Natural killer cell (primary cell): ENCODE measurements around the gene ACR. TPM values are rescaled to one million over a fixed set of nuclear protein-coding genes. Genes with fewer than 3 reads are reported as not detected.
"Not testable (repeated sequence)": the region's sequence is repeated elsewhere in the genome, so short reads cannot be mapped to it uniquely, and the experiment has no call there.

Experiments used
- ATAC-seq, 3 donors: fragments of 150-1000 bp in 2 of 3; fragments of 200-7000 bp in 1 of 3; cut with Tn5 transposase; 1 replicate in 1 of 3; 2 replicates in 2 of 3; pipeline ENCODE4 v1.10.0; 2021; ENCODE audit warnings: mild to moderate bottlenecking in 2 of 3, moderate library complexity in 2 of 3
- DNase-seq, 2 donors: peaks; one replicate each; pipeline versions ENCODE4 v3.0.0 to v3.0.0-alpha.2; 2013 to 2021; ENCODE audit warnings: mixed read lengths in 1 of 2
- H3K27ac ChIP-seq: one replicate; pipeline ENCODE4 v1.5.1; 2013; ENCODE audit warnings: mild to moderate bottlenecking, low read length
- H3K27me3 ChIP-seq: one replicate; pipeline ENCODE4 v1.6.1; 2013; ENCODE audit warnings: low read length; ENCODE audit not compliant: control insufficient read depth, insufficient read depth
- H3K36me3 ChIP-seq: one replicate; pipeline ENCODE4 v1.6.1; 2013; ENCODE audit warnings: low read length; ENCODE audit not compliant: control insufficient read depth, insufficient read depth
- H3K4me1 ChIP-seq: one replicate; pipeline ENCODE4 v1.6.1; 2013; ENCODE audit warnings: low read length; ENCODE audit not compliant: control insufficient read depth, insufficient read depth
- H3K4me3 ChIP-seq: one replicate; pipeline ENCODE4 v1.5.1; 2013; ENCODE audit warnings: low read length
- H3K9me3 ChIP-seq: one replicate; pipeline ENCODE4 v1.6.1; 2013; ENCODE audit warnings: low read length; ENCODE audit not compliant: control insufficient read depth, insufficient read depth
- H3K27ac Mint-ChIP-seq, 2 donors: one replicate each; pipeline ENCODE4 v1.8.0; 2022; ENCODE audit warnings: mild to moderate bottlenecking in 2 of 2, mixed read lengths in 2 of 2, moderate library complexity in 1 of 2
- H3K27me3 Mint-ChIP-seq, 2 donors: one replicate each; pipeline ENCODE4 v1.8.0; 2022; ENCODE audit warnings: low read depth in 2 of 2, mixed read lengths in 2 of 2
- H3K36me3 Mint-ChIP-seq: one replicate; pipeline ENCODE4 v1.8.0; 2022; ENCODE audit warnings: mixed read lengths
- H3K4me1 Mint-ChIP-seq, 2 donors: one replicate each; pipeline ENCODE4 v1.8.0; 2022; ENCODE audit warnings: mixed read lengths in 2 of 2
- H3K4me3 Mint-ChIP-seq: one replicate; pipeline ENCODE4 v1.8.0; 2022; ENCODE audit warnings: mild to moderate bottlenecking, moderate library complexity, mixed read lengths
- H3K9me3 Mint-ChIP-seq, 2 donors: one replicate each; pipeline ENCODE4 v1.8.0; 2022; ENCODE audit warnings: mixed read lengths in 2 of 2
- WGBS: methylation state at CpG from one replicate; pipeline ENCODE4 v1.1.7; 2013; ENCODE audit warnings: missing lambda C conversion rate; ENCODE audit not compliant: insufficient coverage; 5-methylcytosine and 5-hydroxymethylcytosine counted together
- intact Hi-C: fragments of 100-400 bp; cut with micrococcal nuclease; formaldehyde crosslinking; loops from one replicate; pipeline ENCODE4 v1.14.2; 2022
- total RNA-seq, 4 donors: library from RNA; stranded (reverse); fragments of 120-200 nt in 1 of 4; gene quantifications; one replicate each; pipeline versions ENCODE4 v1.2.3 to v1.2.4, GENCODE V29; 2013 to 2022
- TF ChIP-seq, protein P1 (sequence below): fragments of 200-600 bp; IDR thresholded peaks from one replicate; pipeline ENCODE4 v1.8.0; 2022; ENCODE audit warnings: antibody characterized with exemption

Gene ACR
- total RNA-seq, 3 donors from 2014 or later (not counting 1 experiment from before 2014, with no cell fraction given), result not detected

DNA sequence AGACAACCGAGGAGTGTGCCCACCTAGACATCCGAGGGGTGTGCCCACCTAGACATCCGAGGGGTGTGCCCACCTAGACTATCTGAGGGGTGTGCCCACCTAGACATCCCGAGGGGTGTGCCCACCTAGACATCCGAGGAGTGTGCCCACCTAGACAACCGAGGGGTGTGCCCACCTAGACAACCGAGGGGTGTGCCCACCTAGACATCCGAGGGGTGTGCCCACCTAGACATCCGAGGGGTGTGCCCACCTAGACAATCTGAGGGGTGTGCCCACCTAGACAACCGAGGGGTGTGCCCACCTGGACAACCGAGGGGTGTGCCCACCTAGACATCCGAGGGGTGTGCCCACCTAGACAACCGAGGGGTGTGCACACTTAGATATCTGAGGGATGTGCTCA lies 10.6 kb downstream of the ACR start:
- DNase-seq, H3K4me1 ChIP-seq, H3K4me3 Mint-ChIP-seq, H3K27me3 ChIP-seq, H3K4me3 ChIP-seq, H3K9me3 Mint-ChIP-seq, ATAC-seq, H3K36me3 ChIP-seq, H3K27ac Mint-ChIP-seq, H3K4me1 Mint-ChIP-seq, H3K36me3 Mint-ChIP-seq, H3K27ac ChIP-seq, H3K9me3 ChIP-seq, intact Hi-C loops: not testable (repeated sequence)
- peaks cover 0 to 13% of the 10 kb centered on the region in 2 donors for H3K27me3 Mint-ChIP-seq
- 91% methylated on average over 12 of the region's 13 CpGs for WGBS

DNA sequence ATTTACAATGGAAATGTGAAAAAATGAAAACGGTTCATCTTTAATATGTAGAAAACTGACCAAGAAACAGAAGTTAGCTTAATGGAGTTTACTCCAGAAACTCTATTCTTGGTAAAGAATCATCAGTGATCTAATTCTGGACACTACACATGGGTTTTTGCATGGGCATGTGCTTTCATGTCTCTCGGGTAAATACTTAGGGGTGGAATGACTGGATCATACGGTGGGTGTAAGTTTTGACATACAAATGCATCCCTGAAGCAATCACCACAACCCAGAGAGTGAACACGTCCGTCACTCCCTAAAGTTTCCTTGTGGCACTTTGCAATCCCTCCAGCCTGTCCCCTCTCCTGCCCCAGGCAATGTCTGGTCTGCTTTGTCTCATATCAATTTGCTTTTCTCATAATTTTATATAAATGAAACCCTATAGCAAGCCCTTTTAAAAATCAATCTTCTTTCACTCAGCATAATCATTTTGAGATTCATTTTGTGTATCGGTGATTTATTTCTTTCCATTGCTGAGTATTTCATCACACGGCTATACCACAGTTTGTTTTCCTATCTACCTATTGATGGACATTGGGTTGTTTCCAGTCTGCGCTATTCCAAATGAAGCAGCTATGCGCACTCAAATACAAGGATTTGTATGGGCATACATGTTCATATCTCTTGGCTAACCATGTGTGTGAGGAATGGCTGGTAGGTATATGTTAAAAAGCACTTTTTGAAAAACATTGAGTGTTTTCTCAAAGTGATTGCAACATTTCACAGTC lies 11.5 kb downstream of the ACR start:
- H3K4me1 Mint-ChIP-seq, H3K27ac ChIP-seq, H3K27ac Mint-ChIP-seq, intact Hi-C loops, H3K9me3 ChIP-seq, DNase-seq, H3K4me1 ChIP-seq, H3K4me3 Mint-ChIP-seq, H3K4me3 ChIP-seq, ATAC-seq, H3K36me3 Mint-ChIP-seq, H3K36me3 ChIP-seq, H3K9me3 Mint-ChIP-seq, H3K27me3 ChIP-seq: not testable (repeated sequence)
- WGBS, result 83% methylated on average over 6 of the region's 9 CpGs
- peaks cover under 1 to 20% of the 10 kb centered on the region in 2 donors for H3K27me3 Mint-ChIP-seq

DNA sequence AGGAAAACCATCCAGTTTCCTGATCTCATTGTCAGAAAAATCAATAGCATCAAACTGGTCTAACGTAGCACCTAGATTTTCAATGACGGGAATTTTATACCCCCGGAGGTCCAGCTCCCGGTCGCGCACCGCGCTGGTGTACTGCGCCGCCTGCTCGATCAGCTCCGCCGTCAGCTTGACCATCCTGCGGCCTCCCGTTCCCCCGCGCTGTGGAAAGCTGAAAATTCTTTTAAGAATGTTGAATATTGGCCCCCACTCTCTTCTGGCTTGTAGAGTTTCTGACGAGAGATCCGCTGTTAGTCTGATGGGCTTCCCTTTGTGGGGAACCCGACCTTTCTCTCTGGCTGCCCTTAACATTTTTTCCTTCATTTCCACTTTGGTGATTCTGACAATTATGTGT lies 17.2 kb downstream of the ACR start:
- Mint-ChIP-seq H3K4me3 (peak overlapping the region; percentile 53), H3K27me3 (peaks cover 2 to 26% of the 10 kb centered on the region in 2 donors)
- H3K4me1 Mint-ChIP-seq, H3K27me3 ChIP-seq, H3K27ac ChIP-seq, ATAC-seq, DNase-seq, intact Hi-C loops, H3K27ac Mint-ChIP-seq, H3K4me1 ChIP-seq, H3K36me3 ChIP-seq, H3K36me3 Mint-ChIP-seq, H3K9me3 ChIP-seq, H3K9me3 Mint-ChIP-seq, H3K4me3 ChIP-seq: not testable (repeated sequence)
- WGBS, result 96% methylated on average over 19 of the region's 20 CpGs

DNA sequence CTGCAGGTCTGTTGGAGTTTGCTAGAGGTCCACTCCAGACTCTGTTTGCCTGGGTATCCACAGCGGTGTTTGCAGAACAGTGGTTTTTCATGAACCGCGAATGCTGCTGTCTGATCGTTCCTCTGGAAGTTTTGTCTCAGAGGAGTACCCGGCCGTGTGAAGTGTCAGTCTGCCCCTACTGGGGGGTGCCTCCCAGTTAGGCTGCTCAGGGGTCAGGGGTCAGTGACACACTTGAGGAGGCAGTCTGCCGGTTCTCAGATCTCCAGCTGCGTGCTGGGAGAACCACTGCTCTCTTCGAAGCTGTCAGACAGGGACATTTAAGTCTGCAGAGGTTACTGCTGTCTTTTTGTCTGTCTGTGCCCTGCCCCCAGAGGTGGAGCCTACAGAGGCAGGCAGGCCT lies 18.4 kb downstream of the ACR start:
- H3K27me3 Mint-ChIP-seq, result peaks cover 2 to 19% of the 10 kb centered on the region in 2 donors
- DNase-seq, ATAC-seq, H3K9me3 ChIP-seq, H3K4me3 ChIP-seq, H3K4me1 Mint-ChIP-seq, H3K36me3 ChIP-seq, H3K27ac ChIP-seq, H3K36me3 Mint-ChIP-seq, H3K27ac Mint-ChIP-seq, intact Hi-C loops, H3K4me1 ChIP-seq, H3K9me3 Mint-ChIP-seq, H3K27me3 ChIP-seq: not testable (repeated sequence)
- WGBS, result 26% methylated on average over 6 of the region's 9 CpGs
- peak overlapping the region; percentile 97 for H3K4me3 Mint-ChIP-seq

DNA sequence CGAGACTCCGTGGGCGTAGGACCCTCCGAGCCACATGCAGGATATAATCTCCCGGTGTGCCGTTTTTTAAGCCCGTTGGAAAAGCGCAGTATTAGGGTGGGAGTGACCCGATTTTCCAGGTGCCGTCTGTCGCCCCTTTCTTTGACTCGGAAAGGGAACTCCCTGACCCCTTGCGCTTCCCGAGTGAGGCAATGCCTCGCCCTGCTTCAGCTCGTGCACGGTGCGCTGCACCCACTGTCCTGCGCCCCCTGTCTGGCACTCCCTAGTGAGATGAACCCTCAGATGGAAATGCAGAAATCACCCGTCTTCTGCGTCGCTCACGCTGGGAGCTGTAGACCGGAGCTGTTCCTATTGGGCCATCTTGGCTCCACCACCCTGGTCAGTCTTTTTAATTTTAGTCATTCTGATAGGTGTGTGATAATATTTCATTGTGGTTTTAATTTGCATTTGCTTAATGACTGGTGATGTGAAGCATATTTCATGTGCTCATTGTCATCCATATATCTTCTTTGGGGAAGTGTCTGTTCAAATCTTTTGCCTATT lies 19.0 kb downstream of the ACR start:
- H3K36me3 ChIP-seq, H3K36me3 Mint-ChIP-seq, H3K4me1 Mint-ChIP-seq, intact Hi-C loops, H3K9me3 Mint-ChIP-seq, H3K27me3 ChIP-seq, H3K9me3 ChIP-seq, H3K4me1 ChIP-seq: not testable (repeated sequence)
- peak overlapping the region; percentile 42 for H3K27ac ChIP-seq
- DNase-seq (peak; percentile 32 to 70), ATAC-seq (peak in 2 of 3 donors; percentile 26 to 29)
- peak overlapping the region; percentile 79 to 89 for H3K27ac Mint-ChIP-seq
- H3K27me3 Mint-ChIP-seq, result peaks cover 2 to 19% of the 10 kb centered on the region in 2 donors
- H3K4me3 Mint-ChIP-seq, result peak overlapping the region; percentile 97
- TF ChIP-seq, protein P1, sequence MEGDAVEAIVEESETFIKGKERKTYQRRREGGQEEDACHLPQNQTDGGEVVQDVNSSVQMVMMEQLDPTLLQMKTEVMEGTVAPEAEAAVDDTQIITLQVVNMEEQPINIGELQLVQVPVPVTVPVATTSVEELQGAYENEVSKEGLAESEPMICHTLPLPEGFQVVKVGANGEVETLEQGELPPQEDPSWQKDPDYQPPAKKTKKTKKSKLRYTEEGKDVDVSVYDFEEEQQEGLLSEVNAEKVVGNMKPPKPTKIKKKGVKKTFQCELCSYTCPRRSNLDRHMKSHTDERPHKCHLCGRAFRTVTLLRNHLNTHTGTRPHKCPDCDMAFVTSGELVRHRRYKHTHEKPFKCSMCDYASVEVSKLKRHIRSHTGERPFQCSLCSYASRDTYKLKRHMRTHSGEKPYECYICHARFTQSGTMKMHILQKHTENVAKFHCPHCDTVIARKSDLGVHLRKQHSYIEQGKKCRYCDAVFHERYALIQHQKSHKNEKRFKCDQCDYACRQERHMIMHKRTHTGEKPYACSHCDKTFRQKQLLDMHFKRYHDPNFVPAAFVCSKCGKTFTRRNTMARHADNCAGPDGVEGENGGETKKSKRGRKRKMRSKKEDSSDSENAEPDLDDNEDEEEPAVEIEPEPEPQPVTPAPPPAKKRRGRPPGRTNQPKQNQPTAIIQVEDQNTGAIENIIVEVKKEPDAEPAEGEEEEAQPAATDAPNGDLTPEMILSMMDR, result peak; percentile 57
- H3K4me3 ChIP-seq, result peak overlapping the region; percentile 49
- 16% methylated on average over 24 of the region's 24 CpGs for WGBS

DNA sequence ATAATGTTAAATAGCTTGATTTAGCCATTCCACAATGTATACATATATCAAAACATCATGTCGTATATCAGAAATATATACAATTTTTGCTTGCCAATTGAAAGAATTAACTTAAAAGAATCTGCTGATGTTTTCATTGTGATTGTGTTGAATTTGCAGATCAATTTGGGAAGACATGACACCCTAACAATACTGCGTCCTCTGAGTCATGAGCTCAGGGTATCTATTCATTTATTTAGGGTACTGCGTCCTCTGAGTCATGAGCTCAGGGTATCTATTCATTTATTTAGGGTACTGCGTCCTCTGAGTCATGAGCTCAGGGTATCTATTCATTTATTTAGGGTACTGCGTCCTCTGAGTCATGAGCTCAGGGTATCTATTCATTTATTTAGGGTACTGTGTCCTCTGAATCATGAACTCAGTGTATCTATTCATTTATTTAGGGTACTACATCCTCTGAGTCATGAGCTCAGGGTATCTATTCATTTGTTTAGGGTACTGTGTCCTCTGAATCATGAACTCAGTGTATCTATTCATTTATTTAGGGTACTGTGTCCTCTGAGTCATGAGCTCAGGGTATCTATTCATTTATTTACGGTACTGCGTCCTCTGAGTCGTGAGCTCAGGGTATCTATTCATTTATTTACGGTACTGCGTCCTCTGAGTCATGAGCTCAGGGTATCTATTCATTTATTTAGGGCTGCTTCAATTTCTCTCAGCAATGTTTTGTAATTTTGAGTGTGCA lies 21.8 kb downstream of the ACR start:
- H3K27ac ChIP-seq, H3K36me3 Mint-ChIP-seq, DNase-seq, ATAC-seq, H3K27me3 ChIP-seq, H3K27me3 Mint-ChIP-seq, H3K9me3 ChIP-seq, H3K4me1 ChIP-seq, H3K9me3 Mint-ChIP-seq, H3K36me3 ChIP-seq, H3K4me3 ChIP-seq, H3K4me1 Mint-ChIP-seq, intact Hi-C loops, H3K27ac Mint-ChIP-seq, H3K4me3 Mint-ChIP-seq: not testable (repeated sequence)
- whole genome bisulfite sequencing, result 92% methylated on average over 5 of the region's 10 CpGs

DNA sequence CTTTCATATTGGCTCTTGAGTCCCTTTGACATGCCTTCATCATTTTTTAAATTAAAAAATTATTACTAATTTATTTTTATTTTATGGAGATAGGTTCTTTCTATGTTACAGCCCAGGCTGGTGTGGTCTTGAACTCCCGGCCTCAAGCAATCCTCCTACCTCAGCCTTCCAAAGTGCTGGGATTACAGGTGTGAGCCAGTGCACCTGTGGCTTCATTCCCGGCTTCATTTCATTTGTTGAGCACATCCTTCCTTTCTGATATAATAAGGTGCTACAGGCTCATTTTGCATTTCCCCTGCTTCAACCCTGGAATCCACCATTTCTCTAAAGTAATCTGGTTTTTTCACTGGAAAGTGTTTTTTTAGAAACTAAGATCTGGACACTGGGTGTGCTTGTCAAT lies 23.8 kb downstream of the ACR start:
- WGBS, result 84% methylated on average over 2 of the region's 2 CpGs
- H3K27ac ChIP-seq, H3K27me3 ChIP-seq, H3K4me3 Mint-ChIP-seq, H3K4me3 ChIP-seq, H3K4me1 Mint-ChIP-seq, H3K27me3 Mint-ChIP-seq, H3K9me3 Mint-ChIP-seq, H3K9me3 ChIP-seq, H3K27ac Mint-ChIP-seq, DNase-seq, H3K36me3 ChIP-seq, ATAC-seq, intact Hi-C loops, H3K4me1 ChIP-seq, H3K36me3 Mint-ChIP-seq: not testable (repeated sequence)
